GM21390 (cell line): ENCODE results near the gene MAGEA12.
"Not testable (repeated sequence)": the region's sequence is repeated elsewhere in the genome, so short reads cannot be mapped to it uniquely, and the experiment has no call there.

Experiments
- ATAC-seq: cut with Tn5 transposase; IDR thresholded peaks from one replicate; pipeline ENCODE4 v1.9.1; 2021; ENCODE audit not compliant: unreplicated experiment

MAGEA12 gene, protein sequence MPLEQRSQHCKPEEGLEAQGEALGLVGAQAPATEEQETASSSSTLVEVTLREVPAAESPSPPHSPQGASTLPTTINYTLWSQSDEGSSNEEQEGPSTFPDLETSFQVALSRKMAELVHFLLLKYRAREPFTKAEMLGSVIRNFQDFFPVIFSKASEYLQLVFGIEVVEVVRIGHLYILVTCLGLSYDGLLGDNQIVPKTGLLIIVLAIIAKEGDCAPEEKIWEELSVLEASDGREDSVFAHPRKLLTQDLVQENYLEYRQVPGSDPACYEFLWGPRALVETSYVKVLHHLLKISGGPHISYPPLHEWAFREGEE

GRCh38 chrX:152733261-152733975, at the start of gene MAGEA12, which contains the start of gene CSAG1:
TSS of gene MAGEA12 (plus strand) at chrX:152733757. CDS start at chrX:152736162, 2,405 bp downstream.
TSS of gene CSAG1 (minus strand) at chrX:152733721. CDS start at chrX:152732460, 1,261 bp downstream.
- ATAC-seq, result no peak

- not testable (repeated sequence) for ATAC-seq
Measured at GRCh38 chrX:152697952-152698931, 35.3 kb upstream of the MAGEA12 start, which contains the start of gene MAGEA3. TSS of gene MAGEA3 (plus strand) at chrX:152698794. CDS start at chrX:152700833, 2,039 bp downstream.

- ATAC-seq, result not testable (repeated sequence)
Measured at GRCh38 chrX:152700390-152700789, 33.2 kb upstream of the MAGEA12 start.

- not testable (repeated sequence) for ATAC-seq
Measured at GRCh38 chrX:152706500-152706899, 27.1 kb upstream of the MAGEA12 start.

- ATAC-seq, result not testable (repeated sequence)
Measured at GRCh38 chrX:152709173-152709572, 24.4 kb upstream of the MAGEA12 start, which contains the start of gene CSAG2. TSS of gene CSAG2 (minus strand) at chrX:152709273. CDS start at chrX:152709112, 161 bp downstream.

DNA sequence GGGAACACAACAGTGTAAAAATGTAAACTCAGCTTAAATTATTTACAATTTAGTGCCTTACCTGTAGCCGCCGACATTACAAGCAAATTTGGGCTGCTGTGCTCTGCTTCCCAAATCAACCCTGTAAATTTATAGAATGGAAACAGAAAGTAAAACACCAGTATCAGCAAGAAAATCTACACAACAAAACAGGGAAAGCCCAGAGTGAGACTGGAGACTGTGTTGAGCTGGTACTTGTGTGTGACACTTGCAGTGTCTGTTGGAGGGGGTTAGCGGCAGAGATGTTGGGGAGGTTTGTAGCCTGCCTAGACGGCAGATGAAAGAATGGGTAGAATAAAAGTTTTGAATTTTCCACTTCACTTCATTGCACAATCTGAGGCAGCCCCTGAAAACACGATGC, 20.4 kb upstream of the MAGEA12 start:
- not testable (repeated sequence) for ATAC-seq

GRCh38 chrX:152713815-152714787, 19.5 kb upstream of the MAGEA12 start, which contains the start of gene MAGEA2B:
TSS of gene MAGEA2B (plus strand) at chrX:152714628. CDS start at chrX:152717107, 2,479 bp downstream.
- not testable (repeated sequence) for ATAC-seq

DNA sequence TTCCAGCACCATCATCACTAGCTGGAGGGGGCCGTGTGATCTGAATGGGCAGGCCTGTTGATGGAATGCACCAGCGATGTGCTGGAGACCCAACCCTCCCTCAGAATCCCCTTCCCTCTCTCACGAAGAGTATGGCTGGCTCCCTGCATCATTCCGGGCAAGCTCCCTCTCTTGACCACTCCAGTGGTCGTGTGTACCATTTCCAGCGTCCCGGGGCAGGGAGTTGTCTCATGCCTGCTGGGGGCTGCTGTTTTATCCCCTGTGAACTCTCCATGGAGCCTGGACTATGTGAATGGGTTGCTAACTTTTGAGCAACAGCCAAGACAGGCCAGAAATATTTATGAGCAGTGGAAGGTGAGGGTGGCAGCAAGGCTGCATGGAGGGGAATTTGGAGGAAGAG, 8.1 kb upstream of the MAGEA12 start:
- no peak for ATAC-seq

GRCh38 chrX:152734143-152734858, 744 bp downstream of the MAGEA12 start:
- not testable (repeated sequence) for ATAC-seq

DNA sequence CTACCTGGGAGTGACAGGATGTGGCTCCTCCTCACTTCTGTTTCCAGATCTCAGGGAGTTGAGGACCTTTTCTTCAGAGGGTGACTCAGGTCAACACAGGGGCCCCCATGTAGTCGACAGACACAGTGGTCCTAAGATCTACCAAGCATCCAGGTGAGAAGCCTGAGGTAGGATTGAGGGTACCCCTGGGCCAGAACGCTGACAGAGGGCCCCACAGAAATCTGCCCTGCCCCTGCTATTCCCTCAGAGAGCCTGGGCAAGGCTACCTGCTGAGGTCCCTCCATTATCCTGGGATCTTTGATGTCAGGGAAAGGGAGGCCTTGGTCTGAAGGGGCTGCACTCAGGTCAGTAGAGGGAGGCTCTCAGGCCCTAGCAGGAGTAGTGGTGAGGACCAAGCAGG, 1.5 kb downstream of the MAGEA12 start:
- ATAC-seq, result no peak

DNA sequence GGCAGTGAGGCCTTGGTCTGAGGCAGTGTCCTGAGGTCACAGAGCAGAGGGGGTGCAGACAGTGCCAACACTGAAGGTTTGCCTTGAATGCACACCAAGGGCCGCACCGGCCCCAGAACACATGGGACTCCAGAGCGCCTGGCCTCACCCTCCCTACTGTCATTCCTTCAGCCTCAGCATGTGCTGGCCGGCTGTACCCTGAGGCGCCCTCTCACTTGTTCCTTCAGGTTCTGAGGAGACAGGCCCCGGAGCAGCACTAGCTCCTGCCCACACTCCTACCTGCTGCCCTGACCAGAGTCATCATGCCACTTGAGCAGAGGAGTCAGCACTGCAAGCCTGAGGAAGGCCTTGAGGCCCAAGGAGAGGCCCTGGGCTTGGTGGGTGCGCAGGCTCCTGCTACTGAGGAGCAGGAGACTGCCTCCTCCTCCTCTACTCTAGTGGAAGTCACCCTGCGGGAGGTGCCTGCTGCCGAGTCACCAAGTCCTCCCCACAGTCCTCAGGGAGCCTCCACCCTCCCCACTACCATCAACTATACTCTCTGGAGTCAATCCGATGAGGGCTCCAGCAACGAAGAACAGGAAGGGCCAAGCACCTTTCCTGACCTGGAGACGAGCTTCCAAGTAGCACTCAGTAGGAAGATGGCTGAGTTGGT, 2.4 kb downstream of the MAGEA12 start:
- no peak for ATAC-seq

GRCh38 chrX:152736528-152736927, 3.0 kb downstream of the MAGEA12 start:
- ATAC-seq, result not testable (repeated sequence)

DNA sequence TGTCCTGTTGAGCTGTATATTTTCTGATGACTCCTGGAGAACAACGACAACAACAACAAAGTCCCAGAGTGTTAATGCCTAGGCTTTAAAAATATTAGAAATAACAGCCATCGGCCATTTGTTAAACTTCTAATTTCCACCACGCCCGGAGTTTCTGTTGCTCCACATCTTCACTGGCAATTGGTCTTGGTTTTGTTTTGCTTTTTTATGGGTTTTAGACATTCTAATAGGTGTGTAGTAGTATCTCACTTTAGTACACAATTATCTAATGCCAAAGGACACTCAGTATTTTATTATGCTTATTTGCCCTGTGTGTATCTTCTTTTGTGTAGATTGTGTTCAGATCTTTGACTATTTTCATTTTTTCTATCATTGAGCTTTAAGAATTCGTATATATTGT, 5.0 kb downstream of the MAGEA12 start:
- ATAC-seq, result no peak

DNA sequence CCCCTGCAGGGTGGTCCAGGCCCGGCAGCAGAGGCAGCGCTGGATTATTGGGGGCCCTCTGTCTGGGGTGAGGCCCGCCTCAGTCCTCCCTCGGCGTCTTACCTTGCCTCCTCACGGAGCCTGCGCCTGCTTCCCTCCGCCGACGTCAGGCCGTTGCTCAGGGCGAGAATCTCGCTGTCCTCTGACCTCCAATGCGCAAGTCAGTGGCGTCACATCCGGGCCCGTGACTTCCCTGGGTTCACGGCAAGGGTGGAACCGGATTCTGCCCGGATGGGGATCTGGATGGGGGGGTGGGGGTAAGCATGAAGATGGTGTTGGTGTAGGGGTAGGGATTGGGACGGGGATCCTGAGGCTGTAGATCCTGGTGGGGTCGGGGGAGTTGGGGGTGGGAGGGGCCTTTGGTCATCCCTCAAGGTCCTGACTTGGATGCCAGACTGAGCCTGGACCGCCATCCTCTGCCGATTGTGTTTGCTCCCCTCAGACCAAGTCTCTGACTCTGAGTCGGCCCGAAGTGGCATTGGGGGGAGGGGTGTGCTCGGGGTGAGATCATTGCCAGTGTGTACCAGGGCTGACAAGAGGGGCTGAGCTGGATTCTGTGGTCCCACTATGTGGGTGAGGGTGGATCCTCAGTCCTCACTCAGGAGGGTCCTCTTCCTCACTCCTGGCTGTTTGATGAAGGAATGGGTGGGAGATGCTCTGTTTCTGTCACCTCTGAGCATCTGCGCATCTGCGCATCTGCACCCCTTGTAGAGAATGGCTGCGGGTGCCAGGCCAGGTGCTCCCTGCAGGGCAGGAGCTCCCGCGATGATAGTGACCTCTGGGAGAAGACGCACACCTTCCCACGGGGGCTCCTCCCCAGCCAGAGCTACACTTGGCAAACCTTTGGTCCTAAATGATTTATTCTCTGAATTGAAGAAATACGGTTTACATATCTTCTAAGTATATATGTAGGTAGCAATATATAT, 20.4 kb downstream of the MAGEA12 start, which contains the start of gene MAGEA2:
Gene MAGEA2, minus strand, starts transcription at position 157 of the 965 bp plus-strand sequence. CDS start 2,479 bp downstream, outside the sequence.
- ATAC-seq, result not testable (repeated sequence)

- ATAC-seq, result not testable (repeated sequence)
Measured at GRCh38 chrX:152754871-152755270, 21.3 kb downstream of the MAGEA12 start.

- not testable (repeated sequence) for ATAC-seq
Measured at GRCh38 chrX:152758918-152759317, 25.4 kb downstream of the MAGEA12 start, which contains the start of gene CSAG3. TSS of gene CSAG3 (plus strand) at chrX:152759218.

- ATAC-seq, result not testable (repeated sequence)
Measured at GRCh38 chrX:152759544-152759943, 26.0 kb downstream of the MAGEA12 start.
